Embryonic facial prominence (tissue), 1 donor: ENCODE data around the gene BEST2.
"Not testable (repeated sequence)": the region's sequence is repeated elsewhere in the genome, so short reads cannot be mapped to it uniquely, and the experiment has no call there.

Experiments
- DNase-seq: peaks from one replicate; pipeline ENCODE4 v3.0.0-alpha.2; 2016; ENCODE audit errors: extremely low spot score

BEST2 gene

DNA sequence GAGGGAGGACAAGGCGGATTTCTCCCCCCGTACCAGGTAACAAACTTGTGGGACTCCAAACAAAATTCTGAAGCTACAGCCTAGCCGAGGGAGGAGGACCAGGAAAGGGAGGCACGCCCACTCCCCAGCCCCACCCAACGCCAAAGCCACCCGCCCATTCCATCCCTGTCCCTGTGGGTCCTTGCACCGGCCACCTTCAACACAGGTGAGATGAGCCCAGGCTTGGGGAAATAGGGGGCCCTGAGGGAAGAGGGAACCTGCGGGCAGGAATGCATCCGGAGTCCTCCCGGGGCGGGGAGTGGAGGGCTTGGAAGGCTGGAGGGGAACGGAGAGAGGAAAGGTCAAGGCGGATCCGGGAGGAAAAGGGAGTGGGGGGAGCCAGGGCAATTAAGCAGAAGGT is at the start of gene BEST2:
BEST2 (plus strand) TSS at position 157 of the 400 bp plus-strand sequence. CDS start 802 bp downstream, outside the sequence.
- DNase-seq = no peak

DNA sequence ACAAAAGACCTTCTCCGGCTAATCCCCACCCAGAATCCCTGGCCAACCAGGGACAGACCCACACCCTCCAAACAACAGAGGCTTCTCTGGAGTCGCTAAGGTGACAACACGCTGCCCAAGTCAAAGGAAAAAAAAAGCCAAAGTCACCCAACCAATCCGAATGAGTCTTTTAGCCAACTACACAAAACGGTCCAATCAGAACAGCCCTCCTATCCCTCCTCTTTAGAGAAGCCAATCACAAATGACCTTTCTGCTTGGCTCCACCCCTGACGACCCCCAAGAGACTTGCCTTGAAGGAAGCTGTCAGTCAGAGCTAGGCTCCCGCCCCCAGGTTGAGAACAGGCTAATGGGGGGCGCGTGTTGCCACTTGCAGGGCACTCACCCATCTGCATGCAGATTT is 48.5 kb upstream of the BEST2 start:
- no peak for DNase-seq

- no peak for DNase-seq
Observed at GRCh38 chr19:12705169-12705568, 46.4 kb upstream of the BEST2 start.

GRCh38 chr19:12705654-12706331 is 45.8 kb upstream of the BEST2 start:
- DNase-seq = no peak

- DNase-seq = no peak
Observed at GRCh38 chr19:12706332-12706718, 45.3 kb upstream of the BEST2 start.

DNA sequence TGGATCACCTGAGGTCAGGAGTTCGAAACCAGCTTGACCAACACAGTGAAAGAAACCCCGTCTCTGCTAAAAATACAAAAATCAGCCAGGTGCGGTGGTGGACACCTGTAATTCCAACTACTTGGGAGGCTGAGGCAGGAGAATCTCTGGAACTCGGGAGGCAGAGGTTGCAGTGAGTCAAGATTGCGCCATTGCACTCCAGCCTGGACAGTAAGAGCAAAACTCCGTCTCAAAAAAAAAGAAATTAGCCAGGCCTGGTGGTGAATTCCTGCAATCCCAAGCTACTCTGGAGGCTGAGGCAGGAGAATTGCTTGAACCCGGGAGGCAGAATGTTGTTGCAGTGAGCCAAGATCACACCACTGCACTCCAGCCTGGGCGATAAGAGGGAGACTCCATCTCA is 43.0 kb upstream of the BEST2 start:
- DNase-seq = no peak

GRCh38 chr19:12711187-12711586 is 40.4 kb upstream of the BEST2 start:
- no peak for DNase-seq

DNA sequence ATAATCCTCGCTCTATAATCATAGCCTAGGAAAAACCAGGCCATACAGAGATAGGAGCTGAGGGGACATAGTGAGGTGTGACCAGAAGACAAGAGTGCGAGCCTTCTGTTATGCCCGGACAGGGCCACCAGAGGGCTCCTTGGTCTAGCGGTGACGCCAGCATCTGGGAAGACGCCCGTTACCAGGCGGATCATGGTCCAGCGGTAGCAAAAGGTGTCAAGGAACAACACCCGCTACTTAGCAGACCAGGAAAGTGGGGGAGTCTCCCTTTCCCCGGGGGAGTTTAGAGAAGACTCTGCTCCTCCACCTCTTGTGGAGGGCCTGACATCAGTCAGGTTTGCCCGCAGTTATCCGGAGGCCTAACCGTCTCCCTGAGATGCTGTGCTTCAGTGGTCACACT is 39.5 kb upstream of the BEST2 start:
- DNase-seq = not testable (repeated sequence)

DNA sequence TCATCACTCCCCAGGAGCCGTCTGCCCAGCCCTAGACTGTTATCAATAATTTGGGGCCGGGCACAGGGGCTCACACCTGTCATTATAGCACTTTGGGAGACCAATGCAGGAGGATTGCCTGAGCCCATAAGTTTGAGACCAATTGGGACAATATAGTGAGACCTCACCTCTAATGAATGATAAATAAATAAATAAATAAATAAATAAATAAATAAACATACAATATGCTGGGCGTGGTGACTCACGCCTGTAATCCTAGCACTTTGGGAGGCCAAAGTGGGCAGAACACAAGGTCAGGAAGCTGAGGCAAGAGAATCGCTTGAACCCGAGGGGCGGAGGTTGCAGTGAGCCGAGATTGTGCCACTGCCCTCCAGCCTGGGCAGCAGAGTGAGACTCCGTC is 38.3 kb upstream of the BEST2 start:
- DNase-seq = not testable (repeated sequence)

GRCh38 chr19:12715102-12715501 is 36.5 kb upstream of the BEST2 start:
- no peak for DNase-seq

GRCh38 chr19:12715929-12716328 is 35.7 kb upstream of the BEST2 start:
- DNase-seq = no peak

DNA sequence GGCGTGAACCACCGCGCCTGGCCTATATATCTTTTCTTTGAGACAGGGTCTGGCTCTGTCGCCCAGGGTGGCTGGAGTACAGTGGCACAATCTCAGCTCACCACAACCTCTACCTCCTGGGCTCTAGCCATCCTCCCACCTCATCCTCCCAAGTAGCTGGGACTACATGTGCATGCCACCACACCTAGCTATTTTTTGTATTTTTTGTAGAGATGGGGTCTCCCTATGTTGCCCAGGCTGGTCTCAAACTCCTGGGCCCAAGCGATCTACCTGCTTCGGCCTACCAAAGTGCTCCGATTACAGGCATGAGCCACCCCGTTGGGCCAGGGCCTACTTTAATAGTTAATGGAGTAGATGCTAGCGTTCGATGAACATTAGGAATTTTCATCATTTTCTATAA is 31.3 kb upstream of the BEST2 start:
- DNase-seq = no peak

- no peak for DNase-seq
Observed at GRCh38 chr19:12720851-12721655, 30.5 kb upstream of the BEST2 start.

- DNase-seq = peak; percentile 66
Observed at GRCh38 chr19:12721656-12722565, 29.7 kb upstream of the BEST2 start.

DNA sequence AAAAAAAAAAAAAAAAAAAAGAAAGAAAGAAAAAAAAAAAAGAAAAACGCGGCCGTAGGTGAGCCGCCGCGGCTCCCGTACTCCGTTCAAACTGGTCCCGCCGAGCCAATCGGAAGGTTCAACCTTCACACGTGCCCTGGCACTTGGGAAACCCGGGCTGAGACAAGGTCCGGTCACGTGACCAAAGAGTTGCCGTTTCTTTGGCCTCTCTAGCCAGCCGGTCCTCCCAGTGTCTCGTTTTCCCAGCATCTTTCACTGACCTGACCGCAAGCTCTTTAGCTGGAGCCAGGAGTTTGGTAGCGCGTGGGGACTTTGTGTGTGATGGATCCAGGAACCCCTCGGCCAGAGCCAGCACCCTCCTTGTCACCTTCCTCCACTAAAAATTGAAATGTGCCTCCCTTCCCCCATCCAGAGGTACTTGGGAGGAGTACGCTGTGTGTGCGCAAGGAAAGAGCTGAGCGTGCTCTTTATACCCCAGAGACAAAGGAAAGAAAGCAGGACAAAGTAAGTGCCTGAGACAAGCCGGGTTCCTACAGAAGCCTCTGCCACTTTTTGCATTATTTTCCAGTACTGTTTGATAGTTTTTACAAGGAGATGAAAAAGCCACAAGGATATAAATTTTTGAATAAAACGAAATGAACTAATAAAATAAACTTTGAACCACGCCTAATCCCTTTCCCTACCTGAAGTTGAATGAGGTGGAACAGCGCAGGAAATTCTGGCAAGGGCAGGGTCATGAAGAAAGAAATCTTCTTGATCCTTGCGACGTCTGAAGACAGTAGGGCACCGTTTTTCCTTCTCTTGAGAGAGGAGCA is 28.8 kb upstream of the BEST2 start:
- DNase-seq = peak; percentile 97

DNA sequence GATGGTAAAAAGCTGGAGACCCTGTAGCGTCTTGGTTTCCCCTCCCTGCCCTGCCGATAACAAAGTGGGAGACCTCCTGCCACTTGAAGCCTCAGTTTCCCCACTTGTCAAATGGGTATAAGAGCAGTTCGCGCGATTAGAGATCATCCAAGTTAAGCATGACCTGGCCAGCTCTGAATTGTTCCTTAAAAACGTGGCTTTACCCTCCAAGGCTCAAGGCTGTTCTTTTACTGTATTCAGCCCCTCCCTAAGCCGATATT is 28.3 kb upstream of the BEST2 start:
- DNase-seq = no peak

DNA sequence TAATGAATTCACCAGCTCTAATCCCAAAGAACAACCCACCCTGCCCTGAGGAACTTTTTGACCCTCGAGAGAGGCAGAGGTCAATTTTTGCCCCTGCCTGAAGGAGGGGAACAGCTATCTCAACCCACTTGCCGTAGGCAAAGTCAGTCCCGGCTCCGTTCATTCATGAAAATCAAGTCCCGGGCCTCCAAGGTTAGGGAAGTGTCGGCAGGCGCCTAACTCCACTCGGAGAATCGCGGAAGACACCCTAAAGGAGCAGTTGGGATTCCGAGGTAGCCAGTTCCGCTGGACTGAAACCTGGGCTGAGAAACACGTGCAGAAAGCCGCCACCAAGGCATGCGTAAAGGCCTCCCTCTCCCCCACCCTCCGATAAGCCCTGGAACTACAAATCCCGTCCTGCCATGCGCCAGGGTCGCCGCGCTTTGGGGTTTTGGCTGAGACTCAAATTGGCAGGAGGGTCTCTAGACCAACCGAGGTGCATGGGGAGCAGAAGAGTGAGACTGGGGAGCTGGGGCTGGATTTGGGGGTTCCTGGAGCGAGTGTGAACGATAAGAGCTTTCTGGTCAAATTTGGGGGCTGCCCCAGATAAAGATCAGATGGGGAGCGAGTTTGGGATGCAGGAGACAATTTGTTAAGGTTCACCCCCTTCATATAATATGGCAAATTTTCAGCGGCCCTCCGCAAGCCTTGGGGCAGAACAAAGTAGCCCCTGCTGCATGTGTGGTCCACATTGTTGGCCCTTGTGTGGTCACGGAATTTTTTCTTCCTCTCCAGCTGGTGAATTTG is 27.8 kb upstream of the BEST2 start, which contains the start of gene TNPO2:
TNPO2 (minus strand) TSS at position 292 of the 786 bp plus-strand sequence. CDS start 2,955 bp downstream, outside the sequence.
- DNase-seq = peak; percentile 43

DNA sequence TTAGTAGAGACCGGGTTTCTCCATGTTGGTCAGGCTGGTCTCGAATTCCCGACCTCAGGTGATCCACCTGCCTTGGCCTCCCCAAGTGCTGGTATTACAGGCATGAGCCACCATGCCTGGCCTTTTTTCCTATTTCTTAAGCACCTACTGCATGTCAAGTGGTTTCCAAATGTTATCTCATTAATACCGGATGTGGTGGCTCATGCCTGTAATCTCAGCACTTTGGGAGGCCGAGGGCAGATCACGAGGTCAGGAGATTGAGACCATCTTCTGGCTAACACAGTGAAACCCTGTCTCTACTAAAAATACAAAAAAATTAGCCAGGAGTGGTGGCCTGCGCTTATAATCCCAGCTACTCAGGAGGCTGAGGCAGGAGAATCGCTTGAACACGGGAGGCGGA is 26.0 kb upstream of the BEST2 start:
- not testable (repeated sequence) for DNase-seq

DNA sequence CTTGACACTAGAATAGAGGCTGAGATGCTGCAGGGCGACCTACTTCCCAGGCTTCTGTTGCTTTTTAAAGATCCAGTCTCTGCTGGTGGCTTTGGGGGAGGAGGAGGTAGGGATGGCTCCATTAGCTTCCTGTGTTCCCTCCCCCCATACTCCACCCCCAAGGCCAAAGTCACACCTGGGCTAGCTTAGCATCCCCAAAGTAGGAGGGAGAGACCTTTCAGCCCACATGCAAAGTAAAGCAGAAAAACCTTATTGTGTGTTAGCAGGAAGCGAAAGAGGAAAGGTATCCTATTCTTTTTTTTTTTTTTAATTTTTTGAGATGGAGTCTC is 24.6 kb upstream of the BEST2 start:
- DNase-seq = no peak

GRCh38 chr19:12727745-12728433 is 23.7 kb upstream of the BEST2 start:
- no peak for DNase-seq
